Peyer's patch (tissue), 4 donors: ENCODE data around the gene MSMB.

ENCODE experiments used
- CTCF ChIP-seq, 6 experiments: fragments of 450-650 bp in 4 of 6; fragments of 200-600 bp in 2 of 6; sonication (generic) in 1 of 6; IDR thresholded peaks; one replicate each; pipeline ENCODE4 v1.5.1; 2017 to 2019; ENCODE audit warnings: antibody characterized with exemption in 6 of 6, mild to moderate bottlenecking in 3 of 6, moderate library complexity in 1 of 6
- POLR2A ChIP-seq, 2 donors: fragments of 450-650 bp; IDR thresholded peaks; one replicate each; pipeline ENCODE4 v1.5.1; 2017; ENCODE audit warnings: antibody characterized with exemption in 2 of 2, mild to moderate bottlenecking in 2 of 2, moderate library complexity in 2 of 2

GRCh38 chr10:46068117-46068516, 22.0 kb upstream of the MSMB start:
- TF ChIP-seq POLR2A (IDR thresholded peaks at IDR 0.05) (no peak), CTCF (IDR thresholded peaks at IDR 0.05) (no peak)
